Vagina (tissue), 2 donors: Measurements from ENCODE around the gene PRKCE.

Experiments
- POLR2A ChIP-seq, 2 donors: fragments of 450-650 bp; IDR thresholded peaks; one replicate each; pipeline ENCODE4 v1.6.1; 2017; ENCODE audit warnings: antibody characterized with exemption in 2 of 2, mild to moderate bottlenecking in 2 of 2, moderate library complexity in 2 of 2
- POLR2AphosphoS5 ChIP-seq, 2 donors: sonication (generic); formaldehyde crosslinking; IDR thresholded peaks; one replicate each; pipeline ENCODE4 v1.9.0; 2017; ENCODE audit warnings: antibody characterized with exemption in 2 of 2, mild to moderate bottlenecking in 2 of 2, low read depth in 1 of 2; ENCODE audit not compliant: insufficient read depth in 1 of 2
- TF ChIP-seq, protein P1 (sequence below), 3 experiments: fragments of 450-650 bp in 2 of 3; fragments of 200-600 bp in 1 of 3; sonication (generic) in 1 of 3; IDR thresholded peaks; one replicate each; pipeline ENCODE4 v1.5.1; 2017 to 2019; ENCODE audit warnings: antibody characterized with exemption in 3 of 3, mild to moderate bottlenecking in 2 of 3, moderate library complexity in 2 of 3

DNA sequence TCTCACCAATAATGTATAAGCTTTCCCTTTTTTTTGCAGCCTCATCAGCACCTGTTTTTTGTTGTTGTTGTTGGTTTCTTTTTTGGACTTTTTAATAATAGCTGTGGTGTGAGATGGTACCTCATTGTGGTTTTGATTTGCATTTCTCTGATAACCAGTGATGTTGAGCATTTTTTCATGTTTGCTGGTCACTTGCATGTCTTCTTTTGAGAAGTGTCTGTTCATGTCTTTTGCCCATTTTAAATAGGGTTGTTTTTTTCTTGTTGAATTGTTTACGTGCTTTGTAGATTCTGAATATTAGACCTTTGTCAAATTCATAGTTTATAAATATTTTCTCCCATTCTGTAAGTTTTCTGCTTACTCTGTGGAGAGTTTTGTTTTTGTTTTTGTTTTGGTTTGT is 557.3 kb downstream of the PRKCE start:
- TF ChIP-seq, protein P1, sequence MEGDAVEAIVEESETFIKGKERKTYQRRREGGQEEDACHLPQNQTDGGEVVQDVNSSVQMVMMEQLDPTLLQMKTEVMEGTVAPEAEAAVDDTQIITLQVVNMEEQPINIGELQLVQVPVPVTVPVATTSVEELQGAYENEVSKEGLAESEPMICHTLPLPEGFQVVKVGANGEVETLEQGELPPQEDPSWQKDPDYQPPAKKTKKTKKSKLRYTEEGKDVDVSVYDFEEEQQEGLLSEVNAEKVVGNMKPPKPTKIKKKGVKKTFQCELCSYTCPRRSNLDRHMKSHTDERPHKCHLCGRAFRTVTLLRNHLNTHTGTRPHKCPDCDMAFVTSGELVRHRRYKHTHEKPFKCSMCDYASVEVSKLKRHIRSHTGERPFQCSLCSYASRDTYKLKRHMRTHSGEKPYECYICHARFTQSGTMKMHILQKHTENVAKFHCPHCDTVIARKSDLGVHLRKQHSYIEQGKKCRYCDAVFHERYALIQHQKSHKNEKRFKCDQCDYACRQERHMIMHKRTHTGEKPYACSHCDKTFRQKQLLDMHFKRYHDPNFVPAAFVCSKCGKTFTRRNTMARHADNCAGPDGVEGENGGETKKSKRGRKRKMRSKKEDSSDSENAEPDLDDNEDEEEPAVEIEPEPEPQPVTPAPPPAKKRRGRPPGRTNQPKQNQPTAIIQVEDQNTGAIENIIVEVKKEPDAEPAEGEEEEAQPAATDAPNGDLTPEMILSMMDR (IDR thresholded peaks at IDR 0.05): no peak
- TF ChIP-seq POLR2A (IDR thresholded peaks at IDR 0.05) (no peak), POLR2AphosphoS5 (IDR thresholded peaks at IDR 0.05; ENCODE audit: insufficient read depth in 1 of 2, low read depth in 1 of 2) (no peak)
